HG03097 (cell line): ENCODE results near the gene CAMK2D.
A peak's percentile ranks its signal among the peaks of the same experiment; 100 is the strongest.

ENCODE experiments used
- ATAC-seq: cut with Tn5 transposase; IDR thresholded peaks from one replicate; pipeline ENCODE4 v1.9.1; 2021; ENCODE audit not compliant: unreplicated experiment, low FRiP score

CAMK2D gene

GRCh38 chr4:113540859-113541258 lies 220.7 kb downstream of the CAMK2D start:
- no peak for ATAC-seq

- ATAC-seq = no peak
Measured at GRCh38 chr4:113539408-113539807, 222.1 kb downstream of the CAMK2D start.

- ATAC-seq = no peak
Measured at GRCh38 chr4:113537628-113538027, 223.9 kb downstream of the CAMK2D start.

- no peak for ATAC-seq
Measured at GRCh38 chr4:113537203-113537602, 224.3 kb downstream of the CAMK2D start.

GRCh38 chr4:113534711-113535110 lies 226.8 kb downstream of the CAMK2D start:
- no peak for ATAC-seq

- no peak for ATAC-seq
Measured at GRCh38 chr4:113531572-113531971, 230.0 kb downstream of the CAMK2D start.

- ATAC-seq = no peak
Measured at GRCh38 chr4:113528395-113528794, 233.1 kb downstream of the CAMK2D start.

GRCh38 chr4:113525521-113525920 lies 236.0 kb downstream of the CAMK2D start:
- no peak for ATAC-seq

GRCh38 chr4:113524505-113525186 lies 236.9 kb downstream of the CAMK2D start:
- ATAC-seq = peak; percentile 40

GRCh38 chr4:113524096-113524495 lies 237.4 kb downstream of the CAMK2D start:
- ATAC-seq = peak; percentile 86

- no peak for ATAC-seq
Measured at GRCh38 chr4:113522433-113522832, 239.1 kb downstream of the CAMK2D start.

- no peak for ATAC-seq
Measured at GRCh38 chr4:113513382-113513781, 248.2 kb downstream of the CAMK2D start.

- ATAC-seq = no peak
Measured at GRCh38 chr4:113512880-113513279, 248.7 kb downstream of the CAMK2D start.

- no peak for ATAC-seq
Measured at GRCh38 chr4:113511944-113512343, 249.6 kb downstream of the CAMK2D start.

- no peak for ATAC-seq
Measured at GRCh38 chr4:113509851-113510250, 251.7 kb downstream of the CAMK2D start.

GRCh38 chr4:113505044-113505443 lies 256.5 kb downstream of the CAMK2D start:
- ATAC-seq = no peak

- ATAC-seq = no peak
Measured at GRCh38 chr4:113504422-113504821, 257.1 kb downstream of the CAMK2D start.

- no peak for ATAC-seq
Measured at GRCh38 chr4:113503691-113504090, 257.8 kb downstream of the CAMK2D start.

GRCh38 chr4:113502906-113503305 lies 258.6 kb downstream of the CAMK2D start:
- no peak for ATAC-seq

GRCh38 chr4:113502476-113502875 lies 259.1 kb downstream of the CAMK2D start:
- ATAC-seq = no peak

GRCh38 chr4:113500424-113500823 lies 261.1 kb downstream of the CAMK2D start:
- ATAC-seq = no peak

GRCh38 chr4:113499696-113500095 lies 261.8 kb downstream of the CAMK2D start:
- ATAC-seq = no peak

GRCh38 chr4:113499166-113499565 lies 262.4 kb downstream of the CAMK2D start:
- ATAC-seq = no peak
